HG03354 (cell line): ENCODE measurements around the gene NEK8.
A peak's percentile ranks its signal among the peaks of the same experiment; 100 is the strongest.
"Not testable (repeated sequence)": the region's sequence is repeated elsewhere in the genome, so short reads cannot be mapped to it uniquely, and the experiment has no call there.

Source experiments
- ATAC-seq: cut with Tn5 transposase; IDR thresholded peaks from one replicate; pipeline ENCODE4 v1.9.1; 2021; ENCODE audit warnings: mild to moderate bottlenecking; ENCODE audit not compliant: unreplicated experiment, poor library complexity, severe bottlenecking

Gene NEK8

DNA sequence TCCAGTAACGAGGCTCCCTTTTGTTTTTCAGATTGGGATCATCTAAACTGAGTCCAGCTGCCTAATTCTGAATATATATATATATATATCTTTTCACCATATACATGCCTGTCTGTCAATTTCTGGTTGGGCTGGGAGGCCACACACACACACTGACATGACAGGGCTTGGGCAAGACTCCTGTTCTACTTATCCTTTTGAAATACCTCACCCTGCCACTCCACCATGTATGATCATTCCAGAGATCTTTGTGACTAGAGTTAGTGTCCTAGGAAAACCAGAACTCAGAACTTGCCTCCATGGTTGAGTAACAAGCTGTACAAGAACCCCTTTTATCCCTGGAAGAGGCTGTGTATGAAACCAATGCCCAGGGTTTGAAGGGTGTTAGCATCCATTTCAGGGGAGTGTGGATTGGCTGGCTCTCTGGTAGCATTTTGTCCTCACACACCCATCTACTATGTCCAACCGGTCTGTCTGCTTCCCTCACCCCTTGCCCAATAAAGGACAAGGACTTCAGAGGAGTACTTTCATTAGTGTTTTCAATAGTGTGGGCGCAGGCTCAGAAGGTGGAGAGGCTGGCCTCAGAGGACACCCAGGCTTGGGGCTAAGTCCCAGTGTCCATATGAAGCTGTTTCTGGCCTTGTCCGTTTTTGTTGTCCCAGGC is 4.6 kb upstream of the NEK8 start:
- not testable (repeated sequence) for ATAC-seq

DNA sequence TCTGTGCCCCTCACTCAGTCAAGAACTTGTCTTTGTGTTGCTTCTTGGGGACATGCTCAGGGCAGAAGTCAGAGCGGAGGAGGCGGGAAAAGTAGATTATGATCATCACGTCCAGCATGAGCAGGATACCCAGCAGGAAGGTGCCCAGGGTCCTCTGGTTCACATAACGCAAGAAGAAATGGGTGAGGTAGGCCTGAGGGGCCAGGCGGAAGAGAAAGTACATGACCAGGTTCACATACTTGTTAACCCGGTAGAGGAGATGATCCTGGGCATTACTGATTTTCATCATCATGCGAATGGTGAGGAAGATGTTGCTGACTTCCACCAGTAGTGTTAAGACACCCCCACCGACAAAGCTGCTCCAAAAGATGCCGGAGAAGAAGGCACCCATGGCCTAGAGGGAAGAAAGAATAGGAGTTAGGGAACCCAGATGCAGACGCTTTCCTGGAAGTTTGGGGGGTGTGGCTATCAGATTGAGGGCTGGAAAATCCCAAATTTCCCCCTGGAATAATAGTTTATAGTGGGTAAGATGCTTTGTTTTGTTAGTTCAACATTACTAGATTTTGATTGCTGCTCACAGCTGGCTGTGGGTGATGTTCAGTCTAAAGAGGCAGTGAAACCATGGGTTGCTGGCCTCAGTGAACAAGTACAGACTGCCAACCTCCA is 4.0 kb upstream of the NEK8 start:
- ATAC-seq: no peak

DNA sequence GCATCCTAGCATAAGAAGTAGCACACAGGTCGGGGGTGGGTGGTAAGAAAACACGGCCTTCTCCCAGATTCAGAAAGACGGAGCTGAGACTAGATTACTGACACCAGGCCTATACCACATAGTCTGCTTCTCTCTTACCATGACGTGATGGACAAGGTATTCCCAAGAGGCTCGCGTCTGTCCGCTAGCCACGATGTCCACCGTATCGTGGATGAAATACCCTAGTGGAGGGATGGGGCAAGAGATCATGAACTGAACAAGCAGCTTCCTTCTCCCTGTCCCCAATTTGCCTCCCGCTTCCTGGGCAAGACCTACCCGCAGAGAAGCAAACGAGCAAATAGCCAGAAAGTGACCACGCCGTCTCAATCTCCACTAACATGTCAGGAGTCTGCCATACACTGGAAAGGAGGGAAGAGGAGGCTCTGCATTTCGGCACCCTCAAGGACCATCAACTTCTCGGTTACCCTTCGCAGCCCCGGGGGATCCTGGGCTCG is 3.4 kb upstream of the NEK8 start:
- ATAC-seq: no peak

DNA sequence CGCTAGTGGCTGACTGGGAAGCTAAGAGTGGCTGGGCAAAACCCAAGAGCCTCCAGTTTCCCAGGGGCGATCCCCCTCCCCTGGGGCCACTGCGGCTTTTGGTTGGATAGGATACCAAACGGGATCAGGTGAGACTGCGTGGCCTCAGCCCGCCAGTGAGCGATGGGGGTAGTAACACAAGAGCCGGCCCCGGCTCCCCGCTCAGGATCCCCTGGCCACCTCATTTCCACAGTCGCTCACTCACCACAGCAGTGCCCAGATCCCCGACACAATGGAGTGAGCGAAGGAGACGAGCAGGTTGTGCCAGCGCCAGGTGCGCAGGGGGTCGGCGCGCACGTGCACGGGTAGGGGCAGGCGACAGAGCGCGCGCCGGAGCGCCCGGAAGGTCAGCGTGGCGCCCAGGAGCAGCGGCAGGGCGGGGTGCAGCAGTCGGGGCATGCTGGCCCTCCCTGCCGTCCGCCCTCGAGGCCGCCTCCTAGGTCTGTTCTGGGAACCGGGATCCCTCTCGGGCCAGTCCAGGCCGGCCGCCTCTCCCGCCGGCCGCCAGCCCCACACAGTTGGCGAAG is 2.8 kb upstream of the NEK8 start:
- no peak for ATAC-seq

DNA sequence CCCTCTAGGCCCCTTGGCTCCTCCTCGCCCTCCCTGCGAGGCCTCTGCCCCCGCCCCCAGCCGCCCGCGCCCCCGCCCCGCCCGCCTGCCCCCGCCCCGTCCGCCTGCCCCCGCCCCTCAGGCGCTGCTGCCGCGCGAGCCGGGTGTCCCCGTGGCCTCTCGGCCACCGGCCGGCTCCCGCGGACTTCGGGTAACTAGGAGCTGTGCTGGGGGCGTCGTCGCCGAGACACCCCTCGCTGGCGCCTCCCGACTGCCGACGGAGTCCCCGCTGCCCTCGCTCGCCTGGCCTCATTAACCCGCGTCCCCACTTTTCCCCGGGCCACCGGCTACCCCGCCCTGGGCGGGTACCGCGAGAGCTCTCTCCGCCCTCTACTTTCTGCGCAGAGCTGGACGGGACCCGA is 2.4 kb upstream of the NEK8 start, which contains the start of gene TLCD1:
Gene TLCD1, minus strand, starts transcription at position 8 of the 401 bp plus-strand sequence. CDS start 136 bp downstream, outside the sequence.
- no peak for ATAC-seq

DNA sequence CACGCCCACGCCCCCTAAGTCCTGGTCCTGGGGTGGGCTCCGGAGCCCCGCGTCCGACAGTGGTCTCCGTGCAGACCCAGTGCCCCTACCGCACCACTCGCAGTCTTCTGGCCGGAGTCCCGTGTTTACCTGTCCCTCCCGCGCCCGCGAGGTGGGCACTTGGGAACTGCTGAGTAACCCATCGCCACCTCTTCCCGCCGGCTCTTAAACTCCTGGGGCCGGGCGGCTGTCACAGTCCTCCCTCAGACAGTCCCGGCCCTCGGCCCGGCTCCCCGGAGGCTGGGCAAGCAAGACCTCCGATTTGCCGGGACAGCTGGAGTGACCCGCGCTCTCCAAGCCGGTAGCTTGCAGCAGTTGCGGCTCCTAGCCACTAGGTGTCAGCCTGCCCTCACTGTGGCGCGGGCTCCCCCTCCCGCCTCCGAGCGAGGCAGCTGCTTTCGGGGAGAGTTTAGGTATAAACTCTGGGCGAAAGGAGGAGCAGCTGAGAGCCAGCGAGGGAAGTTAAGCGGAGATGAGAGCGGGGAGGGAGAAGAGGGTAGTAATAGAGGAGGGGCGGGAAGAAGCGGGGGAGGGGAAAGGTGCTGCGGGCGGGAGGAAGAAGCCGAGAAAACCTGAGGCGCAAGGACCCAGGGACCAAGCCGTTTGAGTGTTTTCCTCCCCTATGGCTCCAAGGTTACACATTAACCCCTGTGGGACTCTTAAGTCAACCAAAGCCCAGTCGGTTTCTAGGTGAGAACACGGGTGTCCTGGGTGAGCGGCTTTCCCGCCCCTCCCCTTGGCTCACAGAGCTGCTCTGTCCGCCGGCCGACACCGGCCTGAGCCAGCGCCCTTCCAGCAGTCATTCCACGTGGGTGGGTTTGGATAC is 1.7 kb upstream of the NEK8 start:
- peak; percentile 43 for ATAC-seq

DNA sequence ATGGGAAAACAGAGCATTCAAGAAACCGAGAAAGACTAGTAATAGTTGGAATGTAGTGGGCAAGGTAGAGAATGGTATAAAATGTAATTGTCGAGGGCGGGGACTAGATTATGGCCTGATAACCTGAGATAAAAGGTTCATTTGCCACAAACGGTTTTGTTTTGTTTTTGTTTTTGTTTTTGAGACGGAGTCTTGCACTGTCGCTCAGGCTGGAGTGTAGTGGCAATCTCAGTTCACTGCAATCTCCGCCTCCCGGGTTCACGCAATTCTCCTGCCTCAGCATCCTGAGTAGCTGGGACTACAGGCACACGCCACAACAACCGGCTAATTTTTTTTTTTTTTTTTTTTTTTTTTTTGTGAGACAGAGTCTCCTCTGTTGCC is 1.4 kb downstream of the NEK8 start:
- no peak for ATAC-seq

DNA sequence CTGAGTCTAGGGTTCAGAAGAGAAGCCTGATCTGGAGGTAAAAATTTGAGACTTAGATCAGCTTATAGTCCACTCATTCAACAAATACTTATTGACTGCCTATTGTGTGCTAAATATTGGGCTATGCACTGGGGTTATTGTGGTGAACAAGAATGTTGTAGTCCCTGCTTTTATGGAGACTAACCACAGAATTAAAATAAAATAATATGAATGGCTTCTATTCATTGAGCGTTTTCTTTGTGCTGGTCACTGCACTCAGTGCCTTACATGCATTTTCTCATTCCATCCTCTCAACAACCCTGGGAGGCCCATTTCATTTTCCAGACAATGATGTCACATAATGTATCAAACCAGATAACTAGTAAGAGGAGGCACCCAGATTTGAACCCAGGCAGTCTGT is 4.8 kb downstream of the NEK8 start:
- ATAC-seq: no peak

DNA sequence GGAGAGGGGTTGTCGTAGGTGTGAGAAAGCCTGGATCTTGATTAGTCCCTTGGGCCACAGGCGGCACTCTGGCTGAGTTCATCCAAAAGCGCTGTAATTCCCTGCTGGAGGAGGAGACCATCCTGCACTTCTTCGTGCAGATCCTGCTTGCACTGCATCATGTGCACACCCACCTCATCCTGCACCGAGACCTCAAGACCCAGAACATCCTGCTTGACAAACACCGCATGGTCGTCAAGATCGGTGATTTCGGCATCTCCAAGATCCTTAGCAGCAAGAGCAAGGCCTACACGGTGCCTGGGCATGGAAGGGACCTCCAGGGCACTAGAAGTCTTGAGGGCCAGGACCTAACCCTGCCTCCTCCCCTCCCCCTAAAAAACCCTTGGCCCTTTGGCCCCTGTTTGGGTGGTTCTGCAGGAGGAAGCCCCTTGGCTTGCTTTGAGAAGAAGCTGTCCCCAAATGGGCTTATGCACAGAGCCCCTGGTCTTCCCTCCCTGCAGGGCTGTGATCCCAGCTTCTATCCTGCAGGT is 6.2 kb downstream of the NEK8 start:
- ATAC-seq: no peak

DNA sequence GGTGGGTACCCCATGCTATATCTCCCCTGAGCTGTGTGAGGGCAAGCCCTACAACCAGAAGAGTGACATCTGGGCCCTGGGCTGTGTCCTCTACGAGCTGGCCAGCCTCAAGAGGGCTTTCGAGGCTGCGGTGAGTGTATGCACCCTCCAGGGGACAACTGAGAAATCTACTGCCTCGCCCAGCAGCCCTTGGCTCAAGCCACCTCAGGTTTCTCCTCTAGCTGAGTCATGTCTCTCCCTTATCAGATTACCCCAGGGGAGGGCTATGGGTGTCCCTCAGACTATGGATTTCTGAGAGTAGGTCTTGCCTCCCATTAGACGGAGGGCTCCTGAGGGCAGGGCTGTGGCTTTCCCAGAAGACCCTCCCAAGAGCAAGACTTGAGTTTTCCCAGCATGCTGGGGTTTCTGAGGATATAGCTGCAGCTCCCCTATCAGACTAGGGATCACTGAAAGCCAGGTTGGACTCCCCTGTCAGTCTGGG is 6.7 kb downstream of the NEK8 start:
- no peak for ATAC-seq

DNA sequence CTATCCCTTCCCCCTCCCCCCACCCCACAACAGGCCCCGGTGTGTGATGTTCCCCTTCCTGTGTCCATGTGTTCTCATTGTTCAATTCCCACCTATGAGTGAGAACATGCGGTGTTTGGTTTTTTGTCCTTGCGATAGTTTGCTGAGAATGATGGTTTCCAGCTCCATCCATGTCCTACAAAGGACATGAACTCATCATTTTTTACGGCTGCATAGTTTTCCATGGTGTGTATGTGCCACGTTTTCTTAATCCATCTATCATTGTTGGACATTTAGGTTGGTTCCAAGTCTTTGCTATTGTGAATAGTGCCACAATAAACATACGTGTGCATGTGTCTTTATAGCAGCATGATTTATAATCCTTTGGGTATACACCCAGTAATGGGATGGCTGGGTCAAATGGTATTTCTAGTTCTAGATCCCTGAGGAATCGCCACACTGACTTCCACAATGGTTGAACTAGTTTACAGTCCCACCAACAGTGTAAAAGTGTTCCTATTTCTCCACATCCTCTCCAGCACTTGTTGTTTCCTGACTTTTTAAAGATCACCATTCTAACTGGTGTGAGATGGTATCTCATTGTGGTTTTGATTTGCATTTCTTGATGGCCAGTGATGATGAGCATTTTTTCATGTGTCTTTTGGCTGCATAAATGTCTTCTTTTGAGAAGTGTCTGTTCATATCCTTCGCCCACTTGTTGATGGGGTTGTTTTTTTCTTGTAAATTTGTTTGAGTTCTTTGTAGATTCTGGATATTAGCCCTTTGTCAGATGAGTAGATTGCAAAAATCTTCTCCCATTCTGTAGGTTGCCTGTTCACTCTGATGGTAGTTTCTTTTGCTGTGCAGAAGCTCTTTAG is 7.6 kb downstream of the NEK8 start:
- not testable (repeated sequence) for ATAC-seq

DNA sequence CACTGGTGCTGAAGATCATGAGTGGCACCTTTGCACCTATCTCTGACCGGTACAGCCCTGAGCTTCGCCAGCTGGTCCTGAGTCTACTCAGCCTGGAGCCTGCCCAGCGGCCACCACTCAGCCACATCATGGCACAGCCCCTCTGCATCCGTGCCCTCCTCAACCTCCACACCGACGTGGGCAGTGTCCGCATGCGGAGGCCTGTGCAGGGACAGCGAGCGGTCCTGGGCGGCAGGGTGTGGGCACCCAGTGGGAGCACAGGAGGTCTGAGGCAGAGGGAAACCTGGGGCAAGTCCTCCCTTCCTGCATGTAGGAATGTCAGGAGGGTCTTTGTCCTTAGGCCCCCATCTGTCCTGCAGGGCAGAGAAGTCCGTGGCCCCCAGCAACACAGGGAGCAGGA is 8.7 kb downstream of the NEK8 start:
- ATAC-seq: no peak

DNA sequence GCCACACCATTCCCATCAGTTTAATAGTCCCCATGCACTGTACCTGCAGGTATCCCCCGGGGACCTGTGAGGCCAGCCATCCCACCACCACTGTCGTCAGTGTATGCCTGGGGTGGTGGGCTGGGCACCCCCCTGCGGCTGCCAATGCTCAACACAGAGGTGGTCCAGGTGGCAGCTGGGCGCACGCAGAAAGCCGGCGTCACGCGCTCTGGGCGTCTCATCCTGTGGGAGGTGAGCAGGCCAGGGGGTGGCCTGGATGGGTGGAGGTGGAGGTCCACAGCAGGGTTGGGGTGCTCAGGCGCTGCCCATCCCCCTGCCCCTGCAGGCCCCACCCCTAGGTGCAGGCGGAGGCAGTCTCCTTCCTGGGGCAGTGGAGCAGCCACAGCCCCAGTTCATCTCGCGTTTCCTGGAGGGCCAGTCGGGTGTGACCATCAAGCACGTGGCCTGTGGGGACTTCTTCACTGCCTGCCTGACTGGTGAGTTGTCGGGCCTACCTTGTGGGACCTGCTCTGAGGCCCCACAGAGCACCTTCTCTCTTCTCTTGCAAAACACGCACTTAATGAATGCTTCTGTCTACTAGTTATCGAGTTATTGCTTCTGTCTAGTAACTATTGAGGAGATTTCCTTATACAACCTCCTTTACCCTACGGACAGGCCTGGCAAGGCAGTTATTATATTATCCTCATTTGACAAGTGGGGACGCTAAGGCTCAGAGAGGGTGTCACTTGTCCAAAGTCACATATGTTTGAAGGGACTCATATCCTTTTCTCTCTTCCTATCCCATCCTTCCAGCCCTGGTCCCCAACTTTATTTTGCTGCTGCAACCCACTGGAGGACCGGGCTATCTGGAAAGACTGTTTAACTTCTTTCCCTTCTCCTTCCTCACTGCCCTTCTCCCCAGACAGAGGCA is 9.4 kb downstream of the NEK8 start:
- ATAC-seq: peak; percentile 69

DNA sequence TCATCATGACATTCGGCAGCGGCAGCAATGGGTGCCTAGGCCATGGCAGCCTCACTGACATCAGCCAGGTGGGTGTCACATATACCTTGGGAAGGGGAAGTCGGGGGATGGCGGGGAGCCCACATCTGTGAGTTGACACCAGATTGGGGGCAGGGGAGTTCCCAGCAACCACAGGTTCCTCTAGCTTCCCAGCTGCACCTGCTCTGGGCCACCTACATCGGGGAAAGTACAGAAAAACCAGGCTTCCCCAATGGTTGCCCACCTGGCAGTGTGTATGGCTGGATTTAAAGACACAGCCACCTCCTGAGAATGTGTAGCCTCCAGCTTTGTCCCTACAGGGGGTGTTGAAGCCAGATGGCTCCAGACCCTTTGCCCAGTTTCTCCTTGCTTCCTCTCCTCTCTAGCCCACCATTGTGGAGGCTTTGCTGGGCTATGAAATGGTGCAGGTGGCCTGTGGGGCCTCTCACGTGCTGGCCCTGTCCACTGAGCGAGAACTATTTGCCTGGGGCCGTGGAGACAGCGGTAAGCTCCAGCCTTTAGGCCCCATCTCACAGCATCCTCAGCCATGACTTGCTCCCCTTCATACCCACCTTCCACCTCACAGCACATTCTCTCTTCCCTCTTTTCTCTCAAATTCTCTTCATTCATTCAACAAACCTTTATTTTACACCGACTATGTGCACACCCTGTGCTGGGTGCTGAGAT is 10.2 kb downstream of the NEK8 start:
- ATAC-seq: peak; percentile 30

DNA sequence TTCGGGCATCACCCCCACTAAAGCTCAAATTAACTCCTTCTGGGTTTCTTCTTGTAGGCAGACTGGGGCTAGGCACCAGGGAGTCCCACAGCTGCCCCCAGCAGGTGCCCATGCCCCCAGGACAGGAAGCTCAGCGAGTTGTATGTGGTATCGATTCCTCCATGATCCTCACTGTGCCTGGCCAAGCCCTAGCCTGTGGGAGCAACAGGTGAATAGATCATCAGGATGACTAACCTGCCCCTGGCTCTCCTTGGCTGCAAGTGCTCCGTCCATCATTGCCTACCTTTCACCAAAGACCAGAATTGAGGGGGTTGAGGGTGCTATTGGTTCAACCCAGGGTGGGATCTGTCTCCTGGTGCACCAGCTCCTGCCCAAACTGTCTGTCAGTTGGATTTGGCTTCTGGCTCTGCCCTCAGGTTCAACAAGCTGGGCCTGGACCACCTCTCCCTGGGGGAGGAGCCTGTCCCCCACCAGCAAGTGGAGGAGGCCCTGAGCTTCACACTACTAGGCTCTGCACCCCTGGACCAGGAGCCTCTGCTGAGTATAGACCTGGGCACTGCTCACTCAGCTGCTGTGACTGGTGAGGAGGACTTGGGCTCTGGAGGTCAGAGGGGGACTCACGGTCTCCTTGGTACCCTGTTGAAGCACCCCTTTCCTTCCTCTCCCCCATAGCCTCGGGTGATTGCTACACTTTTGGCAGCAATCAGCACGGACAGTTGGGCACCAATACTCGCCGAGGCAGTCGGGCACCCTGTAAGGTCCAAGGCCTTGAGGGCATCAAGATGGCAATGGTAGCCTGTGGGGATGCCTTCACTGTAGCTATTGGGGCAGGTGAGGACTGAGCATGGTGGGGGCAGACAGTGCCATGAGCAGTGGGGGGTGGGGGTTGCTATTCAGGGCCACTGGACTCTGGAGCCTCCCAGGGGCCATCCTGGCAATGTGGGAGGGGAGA is 12.1 kb downstream of the NEK8 start:
- ATAC-seq: no peak
